GM21447 (cell line): Measurements from ENCODE around the gene PRXL2A.
"Not testable (repeated sequence)": the region's sequence is repeated elsewhere in the genome, so short reads cannot be mapped to it uniquely, and the experiment has no call there.

ENCODE experiments used
- ATAC-seq: cut with Tn5 transposase; IDR thresholded peaks from one replicate; pipeline ENCODE4 v1.9.1; 2021; ENCODE audit not compliant: unreplicated experiment

The PRXL2A gene

DNA sequence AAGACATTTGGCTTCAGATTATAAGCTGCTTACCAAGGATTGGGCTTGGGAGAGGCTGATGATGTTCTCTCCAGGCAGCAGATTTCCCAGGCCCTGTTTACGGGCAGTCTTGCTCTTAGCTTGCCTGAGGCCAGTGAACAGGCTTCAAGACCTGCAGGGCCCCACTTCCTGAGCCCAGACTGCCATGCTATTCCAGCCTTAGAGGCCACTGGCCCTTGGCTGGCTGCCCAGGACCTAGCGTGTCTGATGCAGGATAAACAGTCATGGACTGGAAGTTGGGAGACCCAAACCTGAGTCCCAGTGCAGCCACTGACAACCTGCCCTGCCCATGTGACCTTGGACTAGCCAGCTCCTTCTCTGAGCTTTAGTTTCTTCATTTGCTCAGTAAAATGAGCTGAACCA is 2.9 kb downstream of the PRXL2A start:
- no peak for ATAC-seq

- no peak for ATAC-seq
Observed at GRCh38 chr10:80411681-80412220, 3.4 kb downstream of the PRXL2A start.

DNA sequence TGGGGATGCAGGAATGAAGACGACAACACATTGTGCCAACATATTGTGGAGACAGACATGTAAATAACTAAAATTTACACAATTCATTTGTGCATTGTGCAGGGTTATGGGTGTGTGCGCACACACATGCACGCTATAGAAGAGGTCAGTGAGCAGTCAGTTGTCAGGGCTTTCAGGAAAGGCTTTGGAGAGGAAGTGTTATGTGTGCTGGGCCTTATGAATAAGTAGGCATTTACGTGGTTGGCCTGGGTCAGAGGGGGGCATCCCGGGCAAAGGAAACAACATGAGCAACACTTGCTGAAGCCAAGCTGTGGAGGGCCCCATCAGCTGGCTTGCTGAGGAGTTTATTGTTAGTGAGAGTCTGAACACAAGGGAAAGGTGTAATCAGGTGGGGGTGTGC is 4.1 kb downstream of the PRXL2A start:
- ATAC-seq, result no peak

DNA sequence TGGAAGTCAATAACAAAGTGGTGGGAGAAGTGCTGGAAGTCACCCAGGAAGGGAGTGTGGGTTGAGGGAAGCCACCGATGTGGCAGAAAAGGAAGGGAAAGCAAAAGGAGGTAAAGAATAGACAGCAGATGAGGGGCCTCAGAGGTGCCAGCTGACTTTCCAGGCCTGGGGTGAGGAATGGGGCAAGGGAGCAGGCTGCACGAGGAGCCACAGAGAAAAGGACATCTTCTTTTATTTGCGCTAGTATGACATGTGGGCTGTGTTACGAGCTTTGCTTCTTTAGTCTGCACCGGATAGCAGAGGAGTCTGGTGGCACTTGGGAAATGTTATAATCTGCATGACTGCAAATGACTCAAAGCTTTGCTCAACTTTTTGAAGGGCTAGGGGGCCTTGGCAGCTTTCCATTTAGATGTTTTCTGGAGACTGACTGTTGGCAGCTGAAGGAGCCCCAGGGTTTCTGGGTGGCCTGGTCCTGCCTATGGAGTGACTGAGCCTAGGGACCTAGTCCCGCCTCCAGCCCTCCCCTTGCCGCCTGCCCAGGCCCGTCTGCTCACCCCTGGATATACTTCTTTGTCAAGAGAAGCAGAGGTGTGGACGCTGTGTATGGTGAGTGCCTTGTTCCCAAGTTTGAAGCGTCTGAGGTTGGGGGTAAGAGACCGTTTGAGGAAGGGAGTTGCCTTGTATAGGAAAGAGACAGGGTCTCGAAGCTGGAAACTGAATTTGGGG is 5.1 kb downstream of the PRXL2A start:
- ATAC-seq, result no peak

DNA sequence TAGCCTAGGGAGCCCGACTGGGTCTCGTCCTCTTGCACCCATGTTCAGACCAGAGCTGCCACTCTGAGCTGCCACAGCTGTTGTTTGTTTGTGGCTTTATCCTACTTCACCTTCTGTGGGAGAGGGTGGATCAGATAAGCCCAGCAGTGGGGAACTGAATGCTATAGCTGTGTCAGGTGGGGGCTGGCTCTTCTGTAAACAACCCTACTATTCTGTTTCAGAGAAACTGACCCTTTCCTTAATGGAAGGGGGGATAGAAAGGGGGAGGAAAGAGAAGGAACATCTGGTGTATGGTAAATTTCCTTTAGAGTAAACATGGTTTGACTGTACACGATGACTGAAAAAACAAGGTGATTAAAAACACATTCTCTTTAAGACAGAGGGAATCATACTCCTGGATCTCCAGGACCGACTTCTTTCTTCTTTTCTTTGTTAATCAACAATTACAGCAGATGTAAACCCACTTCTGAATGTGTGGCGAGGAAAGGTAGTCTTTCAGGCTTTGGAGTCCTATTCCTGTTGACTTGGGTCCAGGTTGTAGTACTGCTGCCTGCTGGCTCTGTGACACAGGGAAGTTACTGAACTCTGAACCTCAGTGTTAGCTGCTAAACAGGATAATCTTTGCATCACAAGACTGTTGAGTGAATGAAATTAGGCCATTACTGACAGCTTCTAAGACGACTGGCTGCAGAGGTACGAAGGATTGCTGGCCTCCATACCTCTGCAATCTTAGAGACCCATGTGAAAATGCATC is 6.0 kb downstream of the PRXL2A start:
- ATAC-seq, result no peak

DNA sequence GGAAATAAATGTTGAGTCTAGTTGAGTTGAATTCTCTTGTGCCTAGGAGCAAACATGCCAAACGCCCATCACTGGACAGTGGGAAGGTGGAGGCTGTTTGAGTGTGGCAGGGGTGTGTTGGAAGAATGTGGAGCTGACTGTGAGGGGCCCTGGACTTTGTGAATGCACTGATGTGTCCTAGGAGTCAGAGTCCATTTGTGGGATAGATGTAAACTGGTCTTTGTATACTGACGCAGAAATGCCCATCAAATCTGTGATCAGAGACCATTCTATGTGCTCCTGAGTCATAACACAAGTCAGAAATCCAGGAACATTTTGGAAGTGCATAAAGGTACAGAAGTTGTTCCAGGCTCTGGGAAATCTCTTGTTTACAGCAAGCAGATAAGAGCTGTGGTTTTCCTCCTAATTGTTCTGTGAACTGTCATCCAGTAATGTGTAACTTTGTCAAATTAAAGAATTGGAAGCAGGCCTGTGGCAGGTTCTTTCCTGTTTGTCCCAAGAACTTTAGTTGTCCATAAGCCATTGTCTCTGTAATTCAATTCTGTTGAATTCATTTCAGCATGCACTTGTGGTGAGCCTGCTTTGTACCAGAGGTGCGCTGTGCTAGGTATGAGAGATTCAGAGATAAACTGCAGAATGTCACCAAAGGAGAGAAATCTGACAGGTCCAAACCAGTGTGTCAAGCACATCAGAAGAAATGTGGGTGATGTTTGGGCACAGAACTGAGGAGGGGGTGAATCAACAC is 7.6 kb downstream of the PRXL2A start:
- ATAC-seq, result no peak

- no peak for ATAC-seq
Observed at GRCh38 chr10:80416479-80417098, 8.2 kb downstream of the PRXL2A start.

DNA sequence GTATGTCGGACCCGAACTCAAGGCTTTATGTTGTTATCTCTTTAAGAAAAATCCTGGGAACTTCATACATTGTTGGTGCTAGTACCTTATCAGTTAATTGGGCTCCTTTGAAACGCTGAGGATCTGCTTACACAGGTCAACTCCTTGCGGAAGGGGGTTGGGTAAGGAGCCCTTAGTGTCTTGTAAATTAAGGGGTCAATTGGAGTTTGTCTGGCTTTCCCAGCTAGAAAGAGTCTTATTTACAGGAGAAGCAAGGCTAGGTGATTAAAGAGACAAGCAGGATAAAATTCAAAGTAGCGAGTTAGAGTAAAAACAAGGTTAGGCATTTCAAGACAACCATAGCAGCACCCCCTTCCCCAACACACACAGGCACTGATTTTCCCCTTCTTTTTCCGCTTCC is 8.9 kb downstream of the PRXL2A start:
- ATAC-seq, result not testable (repeated sequence)

- ATAC-seq, result peak; percentile 18
Observed at GRCh38 chr10:80421050-80421706, 12.8 kb downstream of the PRXL2A start.

- ATAC-seq, result peak; percentile 95
Observed at GRCh38 chr10:80421707-80422536, 13.6 kb downstream of the PRXL2A start.

- no peak for ATAC-seq
Observed at GRCh38 chr10:80425901-80426300, 17.6 kb downstream of the PRXL2A start.

GRCh38 chr10:80427541-80427940 is 19.2 kb downstream of the PRXL2A start:
- no peak for ATAC-seq

DNA sequence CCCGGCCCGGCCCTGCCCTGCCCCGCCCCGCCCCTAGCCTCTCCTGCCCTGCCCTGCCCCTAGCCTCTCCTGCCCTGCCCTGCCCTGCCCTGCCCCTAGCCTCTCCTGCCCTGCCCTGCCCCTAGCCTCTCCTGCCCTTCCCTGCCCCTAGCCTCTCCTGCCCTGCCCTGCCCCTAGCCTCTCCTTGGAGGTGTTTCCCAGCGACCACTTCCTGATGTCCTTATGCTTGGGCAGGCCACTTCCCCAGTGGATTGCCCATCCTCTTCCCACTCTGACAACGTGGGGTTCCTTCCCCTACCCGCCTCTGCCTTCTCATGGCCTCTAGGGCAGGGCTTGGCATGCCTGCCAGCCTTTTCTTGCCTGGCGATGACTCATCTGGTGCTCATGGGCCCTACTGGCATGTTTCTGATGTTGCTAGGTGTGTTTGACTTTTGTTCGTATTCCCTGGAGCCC is 21.2 kb downstream of the PRXL2A start:
- no peak for ATAC-seq

GRCh38 chr10:80433134-80433533 is 24.8 kb downstream of the PRXL2A start:
- no peak for ATAC-seq

GRCh38 chr10:80436446-80437098 is 28.2 kb downstream of the PRXL2A start:
- ATAC-seq, result no peak

- no peak for ATAC-seq
Observed at GRCh38 chr10:80437227-80437626, 28.9 kb downstream of the PRXL2A start.

- ATAC-seq, result no peak
Observed at GRCh38 chr10:80441831-80442230, 33.5 kb downstream of the PRXL2A start.

- ATAC-seq, result no peak
Observed at GRCh38 chr10:80442879-80443278, 34.5 kb downstream of the PRXL2A start.

DNA sequence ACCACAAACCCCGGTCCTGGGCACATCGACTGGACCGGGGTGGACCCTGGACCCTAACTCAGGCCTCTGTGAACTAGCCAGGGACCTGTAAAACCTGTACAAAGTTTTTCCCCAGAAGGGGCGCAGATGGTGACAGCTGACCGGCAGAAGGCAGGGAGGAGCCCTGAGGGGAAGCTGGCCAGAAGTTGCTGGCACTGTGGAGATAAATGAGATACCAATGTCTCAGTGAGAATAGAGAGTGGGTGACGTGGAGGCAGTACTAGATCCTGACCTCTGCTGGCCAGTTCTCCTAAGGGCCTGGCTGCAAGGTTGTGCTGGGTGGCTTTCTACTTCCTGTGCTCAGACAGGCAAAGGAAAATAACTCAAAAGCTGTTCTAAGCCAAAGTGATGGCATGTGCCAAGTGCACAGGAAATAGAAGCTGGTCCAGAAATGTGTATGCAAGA is 35.2 kb downstream of the PRXL2A start:
- no peak for ATAC-seq
